ENCODE measurements around the gene DCC.
"Not testable (repeated sequence)": the region's sequence is repeated elsewhere in the genome, so short reads cannot be mapped to it uniquely, and the experiment has no call there.

Gene DCC

GRCh38 chr18:52348209-52348608 lies 8.2 kb downstream of the DCC start:
- Histone ChIP-seq H4K20me1 (no peaks in the 10 kb centered on the region), H3K4me3 (no peak overlapping the region), H3K36me3 (no peaks in the 10 kb centered on the region), H3K4me1 (peaks cover 10% of the 10 kb centered on the region), H3K4me2 (no peak overlapping the region), H3K27ac (no peak overlapping the region), H3K9me3 (no peaks in the 10 kb centered on the region), H3K27me3 (no peaks in the 10 kb centered on the region), H3K9ac (no peak overlapping the region)
- TF ChIP-seq Cebpa-rat (IDR thresholded peaks at IDR 0.05): no peak

GRCh38 chr18:52349498-52349897 lies 9.5 kb downstream of the DCC start:
- Histone ChIP-seq H3K9ac (no peak overlapping the region), H3K27me3 (no peaks in the 10 kb centered on the region), H3K9me3 (no peaks in the 10 kb centered on the region), H3K4me2 (no peak overlapping the region), H3K4me3 (no peak overlapping the region), H3K36me3 (no peaks in the 10 kb centered on the region), H3K27ac (no peak overlapping the region), H4K20me1 (no peaks in the 10 kb centered on the region), H3K4me1 (peaks cover 15% of the 10 kb centered on the region)
- no peak for TF ChIP-seq Cebpa-rat (IDR thresholded peaks at IDR 0.05)

- Histone ChIP-seq H3K9me3 (no peaks in the 10 kb centered on the region), H3K4me1 (peaks cover 15% of the 10 kb centered on the region), H3K4me3 (no peak overlapping the region), H3K27ac (no peak overlapping the region), H3K9ac (no peak overlapping the region), H3K4me2 (peak overlapping the region; percentile 65), H4K20me1 (no peaks in the 10 kb centered on the region), H3K36me3 (no peaks in the 10 kb centered on the region), H3K27me3 (no peaks in the 10 kb centered on the region)
- no peak for TF ChIP-seq Cebpa-rat (IDR thresholded peaks at IDR 0.05)
Observed at GRCh38 chr18:52352920-52353319, 12.9 kb downstream of the DCC start.

- H3K4me3 ChIP-seq: no peak overlapping the region
- H3K27ac ChIP-seq: no peak overlapping the region
- TF ChIP-seq Cebpa-rat (IDR thresholded peaks at IDR 0.05): no peak
- no peaks in the 10 kb centered on the region for H4K20me1 ChIP-seq
- H3K36me3 ChIP-seq: no peaks in the 10 kb centered on the region
- H3K9ac ChIP-seq: no peak overlapping the region
- no peaks in the 10 kb centered on the region for H3K27me3 ChIP-seq
- peaks cover 15% of the 10 kb centered on the region for H3K4me1 ChIP-seq
- H3K9me3 ChIP-seq: no peaks in the 10 kb centered on the region
- peak overlapping the region; percentile 65 for H3K4me2 ChIP-seq
Observed at GRCh38 chr18:52353589-52353988, 13.6 kb downstream of the DCC start.

DNA sequence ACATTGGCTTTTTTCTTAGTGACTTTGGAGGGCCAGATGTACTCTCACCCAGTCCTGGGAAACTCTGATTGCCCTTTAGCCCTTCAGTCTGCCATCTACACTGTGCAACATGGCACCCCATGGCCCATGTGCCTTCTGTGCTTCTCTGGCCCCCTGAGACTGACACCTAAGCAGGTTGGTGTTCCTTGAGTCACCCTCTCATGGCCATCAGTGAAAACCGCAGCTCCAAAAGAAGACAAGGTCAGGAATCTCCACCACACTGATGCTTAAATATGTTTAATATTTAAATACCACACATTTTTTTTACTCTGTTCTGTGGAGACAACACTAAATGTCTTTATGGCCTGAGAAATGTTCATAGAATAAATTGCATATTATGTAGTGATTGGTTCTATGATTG lies 23.9 kb downstream of the DCC start:
- Histone ChIP-seq H3K4me3 (no peak overlapping the region), H3K4me1 (no peaks in the 10 kb centered on the region), H3K27ac (no peak overlapping the region), H4K20me1 (no peaks in the 10 kb centered on the region), H3K27me3 (no peaks in the 10 kb centered on the region), H3K9me3 (0 out of 2 replicates have a peak, but pooled peaks cover 6% of the 10 kb centered on the region), H3K36me3 (no peaks in the 10 kb centered on the region), H3K4me2 (no peak overlapping the region), H3K9ac (no peak overlapping the region)
- no peak for TF ChIP-seq Cebpa-rat (IDR thresholded peaks at IDR 0.05)

GRCh38 chr18:52366851-52367250 lies 26.9 kb downstream of the DCC start:
- H4K20me1 ChIP-seq, H3K4me1 ChIP-seq, H3K27ac ChIP-seq, H3K4me3 ChIP-seq, H3K27me3 ChIP-seq, H3K36me3 ChIP-seq, H3K4me2 ChIP-seq, H3K9ac ChIP-seq, H3K9me3 ChIP-seq: not testable (repeated sequence)

DNA sequence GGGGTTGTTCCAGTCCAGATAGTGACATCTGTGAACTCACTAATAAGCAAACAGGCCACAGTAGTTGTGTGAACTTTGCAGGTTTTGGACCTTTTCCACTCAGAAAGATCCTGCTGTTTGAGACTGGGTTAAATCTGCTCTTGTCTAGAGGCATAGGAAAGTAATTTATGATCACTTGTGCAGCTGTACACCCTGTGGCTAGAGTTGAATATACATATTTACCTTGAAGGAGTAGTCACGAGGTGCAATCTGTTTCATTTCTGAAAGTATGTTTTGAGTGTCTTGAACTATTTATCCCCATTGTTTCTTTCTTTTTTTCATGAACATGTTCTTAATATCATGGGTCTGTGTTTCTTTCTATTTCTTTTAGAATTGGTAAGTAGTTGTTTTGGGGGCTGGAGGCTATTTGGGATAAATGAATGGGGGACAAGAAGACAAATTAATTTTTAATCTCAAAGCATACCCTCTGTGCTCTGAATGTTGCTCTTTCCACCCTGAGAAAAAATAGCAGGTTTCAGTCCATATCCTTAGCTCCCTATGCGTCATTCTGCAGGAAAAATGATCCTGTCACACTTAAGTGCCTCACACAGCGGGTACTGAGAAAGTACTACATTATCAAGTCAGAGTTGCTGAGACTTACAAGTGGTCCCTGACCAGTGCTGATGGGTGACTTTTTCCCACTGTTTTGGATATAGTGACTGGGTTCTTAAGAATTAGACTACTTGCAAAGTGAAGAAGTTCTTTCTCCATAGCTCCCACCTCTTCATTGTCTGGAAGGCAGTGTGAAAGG lies 28.2 kb downstream of the DCC start:
- Histone ChIP-seq H3K4me2 (no peak overlapping the region), H3K27me3 (no peaks in the 10 kb centered on the region), H3K4me3 (no peak overlapping the region), H3K36me3 (no peaks in the 10 kb centered on the region), H4K20me1 (no peaks in the 10 kb centered on the region), H3K9ac (no peak overlapping the region), H3K9me3 (0 out of 2 replicates have a peak, but pooled peaks cover 6% of the 10 kb centered on the region), H3K4me1 (no peaks in the 10 kb centered on the region), H3K27ac (no peak overlapping the region)
- no peak for TF ChIP-seq Cebpa-rat (IDR thresholded peaks at IDR 0.05)

DNA sequence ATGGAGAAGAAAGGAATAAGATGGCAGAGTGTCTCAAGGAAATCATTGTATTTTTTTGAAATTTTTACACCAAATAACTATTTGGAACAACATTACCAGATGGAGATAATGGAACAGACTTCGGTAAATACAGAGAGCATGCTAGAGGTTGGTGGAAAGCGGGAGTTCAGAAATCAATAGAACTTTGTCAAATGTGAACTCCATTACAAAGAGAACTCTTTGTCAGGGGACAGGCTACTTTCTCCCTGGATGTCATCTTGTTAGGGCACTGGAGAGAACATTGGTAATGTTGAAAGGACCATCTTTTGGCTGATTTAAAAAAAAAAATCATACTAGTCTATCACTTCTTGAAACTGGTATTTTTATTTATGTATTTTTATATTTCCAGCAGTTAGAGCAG lies 30.8 kb downstream of the DCC start:
- Histone ChIP-seq H3K27ac (no peak overlapping the region), H3K36me3 (no peaks in the 10 kb centered on the region), H3K27me3 (no peaks in the 10 kb centered on the region), H4K20me1 (no peaks in the 10 kb centered on the region), H3K9ac (no peak overlapping the region), H3K9me3 (0 out of 2 replicates have a peak, but pooled peaks cover 6% of the 10 kb centered on the region), H3K4me3 (no peak overlapping the region), H3K4me2 (no peak overlapping the region), H3K4me1 (peaks cover 5% of the 10 kb centered on the region; the same call in 1 of the 2 replicates)
- no peak for TF ChIP-seq Cebpa-rat (IDR thresholded peaks at IDR 0.05)

GRCh38 chr18:52376104-52376503 lies 36.1 kb downstream of the DCC start:
- Histone ChIP-seq H3K4me3 (no peak overlapping the region), H3K9me3 (no peaks in the 10 kb centered on the region), H4K20me1 (no peaks in the 10 kb centered on the region), H3K9ac (no peak overlapping the region), H3K4me1 (peaks cover 5% of the 10 kb centered on the region; the same call in 1 of the 2 replicates), H3K27ac (no peak overlapping the region), H3K36me3 (no peaks in the 10 kb centered on the region), H3K27me3 (no peaks in the 10 kb centered on the region), H3K4me2 (no peak overlapping the region)
- no peak for TF ChIP-seq Cebpa-rat (IDR thresholded peaks at IDR 0.05)

GRCh38 chr18:52377094-52377493 lies 37.1 kb downstream of the DCC start:
- Histone ChIP-seq H3K36me3 (no peaks in the 10 kb centered on the region), H3K27ac (no peak overlapping the region), H4K20me1 (no peaks in the 10 kb centered on the region), H3K9ac (no peak overlapping the region), H3K4me2 (no peak overlapping the region), H3K4me1 (peaks cover 5% of the 10 kb centered on the region; the same call in 1 of the 2 replicates), H3K27me3 (no peaks in the 10 kb centered on the region), H3K4me3 (no peak overlapping the region), H3K9me3 (no peaks in the 10 kb centered on the region)
- no peak for TF ChIP-seq Cebpa-rat (IDR thresholded peaks at IDR 0.05)

Measured in BLaER1 (cell line).